CD14-positive monocyte (primary cell): Measurements from ENCODE around the gene PSMD5. TPM values are rescaled to one million over a fixed set of nuclear protein-coding genes. Genes with fewer than 3 reads are reported as not detected.

ENCODE experiments used
- DNase-seq, 3 donors: peaks; one replicate each; pipeline ENCODE4 v3.0.0-alpha.2; 2011 to 2022
- H2AFZ ChIP-seq: 2 replicates; pipeline ENCODE4 v1.6.0; 2012; ENCODE audit warnings: mild to moderate bottlenecking, low read depth, low read length, inconsistent platforms; ENCODE audit not compliant: insufficient read depth, poor library complexity, severe bottlenecking
- H3K27ac ChIP-seq, 2 donors: 1 replicate in 1 of 2; 2 replicates in 1 of 2; pipeline ENCODE4 v1.5.1; 2012 to 2013; ENCODE audit warnings: low read length in 2 of 2, control low read depth in 1 of 2, inconsistent platforms in 1 of 2, low read depth in 1 of 2, mild to moderate bottlenecking in 1 of 2
- H3K27me3 ChIP-seq, 2 donors: one replicate each; pipeline versions ENCODE4 v1.6.0 to v1.6.1; 2011 to 2013; ENCODE audit warnings: low read length in 2 of 2; ENCODE audit not compliant: control insufficient read depth in 2 of 2, insufficient read depth in 2 of 2
- H3K36me3 ChIP-seq, 2 donors: replicated peaks in 1 of 2; 1 replicate in 1 of 2; 2 replicates in 1 of 2; pipeline versions ENCODE4 v1.5.1 to v1.6.1; 2012 to 2013; ENCODE audit warnings: low read length in 2 of 2, control low read depth in 1 of 2, inconsistent platforms in 1 of 2, mild to moderate bottlenecking in 1 of 2; ENCODE audit not compliant: insufficient read depth in 2 of 2, control insufficient read depth in 1 of 2
- H3K4me1 ChIP-seq, 2 donors: 1 replicate in 1 of 2; 2 replicates in 1 of 2; pipeline versions ENCODE4 v1.5.1 to v1.6.1; 2012 to 2013; ENCODE audit warnings: low read length in 2 of 2, control low read depth in 1 of 2, inconsistent platforms in 1 of 2, mild to moderate bottlenecking in 1 of 2, moderate library complexity in 1 of 2; ENCODE audit not compliant: insufficient read depth in 2 of 2, control insufficient read depth in 1 of 2
- H3K4me2 ChIP-seq: replicated peaks from 2 replicates; pipeline ENCODE3; 2012; ENCODE audit warnings: low read length, moderate library complexity, mild to moderate bottlenecking; ENCODE audit not compliant: poor library complexity, severe bottlenecking; ENCODE audit errors: extremely low read depth
- H3K4me3 ChIP-seq, 3 experiments: fragments of 200-600 bp in 1 of 3; sonication (generic) in 1 of 3; replicated peaks in 1 of 3; 1 replicate in 2 of 3; 2 replicates in 1 of 3; pipeline ENCODE4 v1.5.1; 2011 to 2013; ENCODE audit warnings: low read length in 3 of 3, mild to moderate bottlenecking in 3 of 3, control low read depth in 2 of 3, low read depth in 2 of 3, inconsistent platforms in 1 of 3, moderate library complexity in 1 of 3
- H3K79me2 ChIP-seq: 2 replicates; pipeline ENCODE4 v1.6.0; 2012; ENCODE audit warnings: mild to moderate bottlenecking, control low read depth, inconsistent platforms, low read length, moderate library complexity; ENCODE audit not compliant: insufficient read depth
- H3K9ac ChIP-seq: 2 replicates; pipeline ENCODE4 v1.6.0; 2017; ENCODE audit warnings: low read length, mild to moderate bottlenecking; ENCODE audit not compliant: insufficient read depth, poor library complexity, severe bottlenecking
- H3K9me3 ChIP-seq, 2 donors: replicated peaks in 1 of 2; 1 replicate in 1 of 2; 2 replicates in 1 of 2; pipeline versions ENCODE4 v1.5.1 to v1.6.1; 2012 to 2013; ENCODE audit warnings: low read length in 2 of 2, control low read depth in 1 of 2; ENCODE audit not compliant: control insufficient read depth in 1 of 2, insufficient read depth in 1 of 2
- H4K20me1 ChIP-seq: 2 replicates; pipeline ENCODE4 v1.6.0; 2012; ENCODE audit warnings: mild to moderate bottlenecking, low read length, control low read depth, moderate library complexity; ENCODE audit not compliant: insufficient read depth
- H3K27ac Mint-ChIP-seq, 7 donors: one replicate each; pipeline ENCODE4 v1.8.0; 2020; ENCODE audit warnings: mild to moderate bottlenecking in 7 of 7, mixed read lengths in 7 of 7, moderate library complexity in 6 of 7, inconsistent platforms in 2 of 7
- H3K27me3 Mint-ChIP-seq, 3 donors: one replicate each; pipeline ENCODE4 v1.8.0; 2021 to 2022; ENCODE audit warnings: low read depth in 3 of 3, mild to moderate bottlenecking in 3 of 3, mixed read lengths in 3 of 3, moderate library complexity in 3 of 3, inconsistent platforms in 1 of 3
- H3K36me3 Mint-ChIP-seq, 2 donors: one replicate each; pipeline ENCODE4 v1.8.0; 2020; ENCODE audit warnings: mixed read lengths in 2 of 2, inconsistent platforms in 1 of 2, mild to moderate bottlenecking in 1 of 2
- H3K4me1 Mint-ChIP-seq: one replicate; pipeline ENCODE4 v1.8.0; 2020; ENCODE audit warnings: mild to moderate bottlenecking, mixed read lengths
- H3K4me3 Mint-ChIP-seq, 2 donors: one replicate each; pipeline ENCODE4 v1.8.0; 2020; ENCODE audit warnings: mild to moderate bottlenecking in 2 of 2, mixed read lengths in 2 of 2, moderate library complexity in 1 of 2
- H3K9me3 Mint-ChIP-seq, 7 donors: one replicate each; pipeline ENCODE4 v1.8.0; 2020 to 2022; ENCODE audit warnings: mixed read lengths in 7 of 7, mild to moderate bottlenecking in 6 of 7, moderate library complexity in 6 of 7, inconsistent platforms in 2 of 7
- CTCF ChIP-seq: fragments of 200-600 bp; IDR thresholded peaks from one replicate; pipeline ENCODE4 v1.8.0; 2022; ENCODE audit warnings: antibody characterized with exemption, mild to moderate bottlenecking
- WGBS: methylation state at CpG from one replicate; pipeline ENCODE4 v1.1.5; 2013; ENCODE audit warnings: missing lambda C conversion rate; ENCODE audit not compliant: insufficient coverage; 5-methylcytosine and 5-hydroxymethylcytosine counted together
- intact Hi-C, 2 donors: fragments of 100-400 bp; cut with micrococcal nuclease; formaldehyde crosslinking; loops; one replicate each; pipeline versions ENCODE4 v1.15.0 to v1.15.1; 2023
- polyA plus RNA-seq, 3 donors: library from polyadenylated mRNA; depleted of rRNA in 1 of 3; unstranded in 2 of 3; stranded (reverse) in 1 of 3; fragments of 300-500 nt in 2 of 3; fragments of >200 nt in 1 of 3; fragmentation: Illumina TruSeq in 2 of 3; gene quantifications; 1 replicate in 2 of 3; 2 replicates in 1 of 3; pipeline ENCODE4 v1.2.3, GENCODE V29; 2012 to 2021

Gene PSMD5
- polyA plus RNA-seq, 3 donors = 10.0 to 20.9 (median 10.7) TPM

- no peak overlapping the region for H3K27ac Mint-ChIP-seq
- H3K4me2 ChIP-seq = no peak overlapping the region
- 86% methylated on average over 3 of the region's 3 CpGs for WGBS
Measured at GRCh38 chr9:120885457-120885856, 42.7 kb upstream of the PSMD5 start.

GRCh38 chr9:120883608-120883996 lies 40.9 kb upstream of the PSMD5 start:
- H3K4me1 ChIP-seq = peaks cover 3% of the 10 kb centered on the region in 2 donors
- H3K9me3 ChIP-seq = no peaks in the 10 kb centered on the region
- Mint-ChIP-seq H3K36me3 (no peaks in the 10 kb centered on the region), H3K27ac (no peak overlapping the region), H3K9me3 (peaks cover 0 to 2% (median 0%) of the 10 kb centered on the region in 7 donors), H3K4me3 (no peak overlapping the region), H3K4me1 (peaks cover 12% of the 10 kb centered on the region), H3K27me3 (peaks cover 1 to 8% (median 7%) of the 10 kb centered on the region in 3 donors)
- intact Hi-C loops = no loop called here
- no peaks in the 10 kb centered on the region for H3K36me3 ChIP-seq
- H3K9ac ChIP-seq = no peak overlapping the region
- no peaks in the 10 kb centered on the region for H3K27me3 ChIP-seq
- peaks cover 3% of the 10 kb centered on the region for H3K79me2 ChIP-seq
- H3K4me3 ChIP-seq = no peak overlapping the region
- H3K4me2 ChIP-seq = no peak overlapping the region
- H4K20me1 ChIP-seq = no peaks in the 10 kb centered on the region
- no peak for DNase-seq
- 44% methylated on average over 1 of the region's 3 CpGs for WGBS
- H2AFZ ChIP-seq = no peak overlapping the region
- no peak for TF ChIP-seq CTCF
- no peak overlapping the region for H3K27ac ChIP-seq

More at GRCh38 chr9:120885457-120885856, 42.7 kb upstream of the PSMD5 start:
- Mint-ChIP-seq H3K9me3 (peaks cover 0 to 2% (median 0%) of the 10 kb centered on the region in 7 donors), H3K4me3 (no peak overlapping the region), H3K4me1 (peaks cover 13% of the 10 kb centered on the region), H3K27me3 (peaks cover 2 to 8% (median 7%) of the 10 kb centered on the region in 3 donors), H3K36me3 (no peaks in the 10 kb centered on the region)
- intact Hi-C loops = no loop called here
- H3K4me3 ChIP-seq = no peak overlapping the region
- no peaks in the 10 kb centered on the region for H3K27me3 ChIP-seq
- H3K9me3 ChIP-seq = no peaks in the 10 kb centered on the region
- no peak overlapping the region for H3K9ac ChIP-seq
- no peaks in the 10 kb centered on the region for H3K4me1 ChIP-seq
- H3K79me2 ChIP-seq = no peaks in the 10 kb centered on the region
- no peaks in the 10 kb centered on the region for H3K36me3 ChIP-seq
- no peaks in the 10 kb centered on the region for H4K20me1 ChIP-seq
- DNase-seq = no peak
- no peak overlapping the region for H2AFZ ChIP-seq
- no peak for TF ChIP-seq CTCF
- no peak overlapping the region for H3K27ac ChIP-seq
